Skeletal muscle tissue (tissue), 4 donors: ENCODE results near the gene SHROOM3. TPM values are rescaled to one million over a fixed set of nuclear protein-coding genes. Genes with fewer than 3 reads are reported as not detected.

Experiments
- H3K27ac ChIP-seq: one replicate; pipeline ENCODE4 v1.7.0; 2013; ENCODE audit warnings: mild to moderate bottlenecking, low read depth, low read length, inconsistent platforms
- H3K27me3 ChIP-seq, 3 donors: one replicate each; pipeline ENCODE4 v1.7.0; 2013; ENCODE audit warnings: low read length in 3 of 3; ENCODE audit not compliant: control insufficient read depth in 3 of 3, insufficient read depth in 3 of 3
- H3K36me3 ChIP-seq, 3 donors: one replicate each; pipeline ENCODE4 v1.7.0; 2013; ENCODE audit warnings: low read length in 3 of 3; ENCODE audit not compliant: control insufficient read depth in 3 of 3, insufficient read depth in 3 of 3
- H3K4me1 ChIP-seq, 3 donors: one replicate each; pipeline ENCODE4 v1.7.0; 2013; ENCODE audit warnings: low read length in 3 of 3, mild to moderate bottlenecking in 3 of 3; ENCODE audit not compliant: control insufficient read depth in 3 of 3, insufficient read depth in 3 of 3
- H3K4me3 ChIP-seq, 3 donors: one replicate each; pipeline ENCODE4 v1.7.0; 2013; ENCODE audit warnings: low read length in 3 of 3
- H3K9ac ChIP-seq, 3 donors: one replicate each; pipeline ENCODE4 v1.7.0; 2013; ENCODE audit warnings: low read length in 3 of 3, mild to moderate bottlenecking in 3 of 3, moderate library complexity in 2 of 3, low read depth in 1 of 3
- H3K9me3 ChIP-seq, 3 donors: one replicate each; pipeline ENCODE4 v1.7.0; 2013; ENCODE audit warnings: low read length in 3 of 3; ENCODE audit not compliant: control insufficient read depth in 3 of 3
- total RNA-seq: library from RNA; depleted of rRNA; stranded (reverse); fragments of >200 nt; gene quantifications from one replicate; pipeline ENCODE4 v1.2.3, GENCODE V29; 2014
- donor health status: Osteomylitis.

SHROOM3 gene
- total RNA-seq, 1 donor from 2014 or later = 21.4 TPM

DNA sequence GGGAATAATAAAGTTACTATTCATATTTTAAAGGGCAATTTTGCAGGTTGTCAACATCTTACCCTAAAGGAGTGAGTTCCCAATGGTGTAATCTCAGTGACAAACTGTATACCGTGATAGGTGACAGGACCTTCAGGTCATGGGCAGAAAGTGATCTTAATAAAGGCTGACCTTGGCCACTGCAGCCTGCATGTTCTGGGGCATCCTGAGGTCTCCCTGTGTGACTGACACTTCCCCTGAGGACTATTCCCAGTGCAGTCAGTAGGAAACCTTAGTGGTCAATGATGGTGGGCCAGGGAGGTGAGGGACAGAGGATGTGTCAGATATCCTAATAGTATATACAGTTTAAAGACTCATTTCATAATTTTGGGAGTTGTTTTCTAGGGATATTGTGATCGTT, 137.2 kb downstream of the SHROOM3 start:
- Histone ChIP-seq H3K4me3 (no peak overlapping the region), H3K27me3 (no peaks in the 10 kb centered on the region), H3K36me3 (no peaks in the 10 kb centered on the region), H3K9ac (no peak overlapping the region), H3K27ac (no peak overlapping the region), H3K4me1 (peaks cover 0 to 9% (median 7%) of the 10 kb centered on the region in 3 donors), H3K9me3 (no peaks in the 10 kb centered on the region)

DNA sequence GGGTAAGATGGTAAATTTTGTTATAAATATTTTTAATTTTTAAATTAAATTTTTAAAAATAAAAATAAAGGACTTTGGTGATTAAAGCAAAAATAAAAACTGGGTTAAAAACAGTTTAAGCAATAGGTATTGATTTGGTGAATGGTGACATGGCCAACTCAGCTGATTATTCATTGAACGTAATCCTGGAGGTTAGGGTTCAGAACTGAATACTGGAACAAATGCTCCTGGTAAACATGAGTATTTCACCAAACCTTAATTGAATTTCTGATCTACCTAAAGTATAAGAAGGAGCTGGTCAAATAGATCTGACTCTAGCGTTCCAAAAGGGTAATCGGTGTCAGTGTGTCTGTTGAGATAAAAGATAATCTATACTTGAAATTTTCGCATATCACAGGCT, 141.8 kb downstream of the SHROOM3 start:
- H3K4me1 ChIP-seq = no peaks in the 10 kb centered on the region
- H3K4me3 ChIP-seq = no peak overlapping the region
- H3K9me3 ChIP-seq = no peaks in the 10 kb centered on the region
- H3K27ac ChIP-seq = no peak overlapping the region
- no peak overlapping the region for H3K9ac ChIP-seq
- no peaks in the 10 kb centered on the region for H3K27me3 ChIP-seq
- no peaks in the 10 kb centered on the region for H3K36me3 ChIP-seq

DNA sequence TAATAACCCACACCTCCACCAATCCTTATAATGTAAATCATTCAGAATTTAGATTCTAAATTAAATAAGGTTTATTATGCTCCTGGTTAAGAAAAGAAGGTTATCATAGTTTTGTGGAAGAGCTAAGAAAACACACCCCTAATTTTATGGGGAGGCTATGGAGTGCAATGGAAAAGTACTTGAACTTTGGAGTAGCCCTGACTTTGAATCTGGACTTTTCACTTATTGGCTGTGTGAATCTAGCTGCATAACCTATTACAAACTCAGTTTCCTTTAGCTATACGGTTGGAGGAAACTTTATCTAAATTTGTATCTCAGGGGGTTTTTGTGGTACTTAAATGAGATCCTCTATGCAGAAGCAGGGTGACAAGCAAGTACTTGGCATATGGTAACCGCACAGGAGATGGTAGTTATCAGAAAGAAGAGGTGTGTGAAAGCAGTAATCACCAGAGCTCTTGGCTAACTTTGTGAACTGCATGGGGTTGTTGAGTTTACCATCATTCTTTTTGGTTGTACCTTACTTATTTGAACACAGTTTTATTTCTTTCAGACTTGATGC, 143.1 kb downstream of the SHROOM3 start:
- no peaks in the 10 kb centered on the region for H3K36me3 ChIP-seq

DNA sequence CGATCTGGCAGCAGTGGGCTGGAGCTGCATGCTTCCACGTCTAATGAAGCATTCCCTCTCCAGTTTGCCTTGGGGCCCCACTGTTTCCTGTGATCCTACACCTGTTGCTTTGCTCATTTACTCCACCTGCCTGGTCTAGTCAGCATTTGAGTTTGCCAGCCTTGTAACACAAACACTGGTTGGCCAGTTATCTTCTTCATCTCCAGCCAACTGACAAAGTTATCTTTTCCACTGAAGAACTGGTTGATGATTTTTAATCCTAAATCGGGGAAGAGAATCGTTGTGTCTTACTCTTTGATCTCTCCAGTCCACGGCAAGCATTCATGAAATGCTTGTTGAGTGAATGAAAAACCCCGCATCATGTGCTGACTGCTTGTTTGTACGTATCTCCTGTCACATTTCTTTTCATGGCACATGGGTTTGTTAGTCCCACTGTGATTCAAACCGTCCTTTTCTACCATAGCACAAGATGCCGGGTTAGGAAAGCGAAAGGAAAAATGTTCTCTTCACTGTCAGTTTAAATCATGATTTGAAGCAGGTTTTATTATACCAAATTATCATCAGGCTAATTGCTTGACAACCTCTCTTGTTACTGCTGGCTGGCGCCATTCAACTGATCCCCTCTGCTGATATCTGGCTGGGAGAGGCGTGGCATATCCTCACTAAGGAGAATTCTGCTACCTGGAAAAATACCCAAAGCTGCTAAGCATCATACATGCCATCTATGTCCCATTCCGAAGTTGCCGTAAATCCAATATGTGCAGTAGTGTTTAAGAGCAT, 144.8 kb downstream of the SHROOM3 start:
- Histone ChIP-seq H3K36me3 (no peaks in the 10 kb centered on the region), H3K9ac (no peak overlapping the region), H3K27me3 (no peaks in the 10 kb centered on the region), H3K9me3 (no peaks in the 10 kb centered on the region), H3K27ac (no peak overlapping the region), H3K4me3 (no peak overlapping the region), H3K4me1 (no peaks in the 10 kb centered on the region)

More for the DNA sequence above, 143.1 kb downstream of the SHROOM3 start:
- H3K9me3 ChIP-seq = no peaks in the 10 kb centered on the region
- no peak overlapping the region for H3K4me3 ChIP-seq
- H3K27ac ChIP-seq = no peak overlapping the region
- H3K9ac ChIP-seq = no peak overlapping the region
- H3K4me1 ChIP-seq = no peaks in the 10 kb centered on the region
- no peaks in the 10 kb centered on the region for H3K27me3 ChIP-seq

DNA sequence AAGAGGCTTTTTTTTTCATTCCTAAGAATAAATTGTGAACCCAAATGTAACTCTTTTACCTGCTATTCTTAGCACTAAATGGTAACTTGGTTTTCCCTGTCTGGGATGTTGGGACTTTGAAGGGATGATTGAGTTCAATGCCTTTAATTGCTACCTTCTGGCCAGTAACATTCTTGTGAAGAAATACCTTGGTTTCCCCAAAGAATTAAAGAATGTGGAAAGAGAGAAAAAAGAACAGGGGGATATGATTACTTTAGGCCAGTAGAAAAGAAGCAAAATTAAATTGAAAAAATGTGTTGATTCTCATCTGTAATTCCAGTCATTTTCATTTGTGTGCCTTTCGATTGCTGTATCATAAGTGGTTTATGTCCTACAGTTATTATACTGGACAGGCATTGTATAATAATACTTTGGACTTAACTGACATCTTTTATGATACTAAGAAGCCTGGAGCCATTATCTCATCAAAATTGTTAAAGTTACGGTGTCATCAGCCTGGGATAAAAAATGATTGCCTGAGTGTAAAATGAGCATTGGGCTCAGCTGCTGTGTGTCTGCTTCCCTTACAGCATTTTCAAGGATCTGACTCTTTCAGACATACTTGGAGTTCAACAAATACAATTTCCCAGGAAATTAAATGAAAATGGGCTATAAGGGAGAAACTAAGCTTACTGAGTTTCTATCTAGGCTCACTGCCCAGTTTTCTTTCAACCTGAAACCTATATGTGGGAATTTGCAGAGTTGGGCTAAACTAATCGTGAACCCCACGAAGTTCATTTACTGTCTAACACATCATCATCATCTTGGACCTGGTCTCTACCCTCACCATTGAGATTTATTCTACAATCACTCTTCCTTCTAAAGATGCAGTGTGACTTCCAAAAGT, 146.3 kb downstream of the SHROOM3 start:
- Histone ChIP-seq H3K9me3 (no peaks in the 10 kb centered on the region), H3K27ac (no peak overlapping the region), H3K36me3 (no peaks in the 10 kb centered on the region), H3K9ac (no peak overlapping the region), H3K4me3 (no peak overlapping the region), H3K4me1 (peaks cover 0 to 3% (median 0%) of the 10 kb centered on the region in 3 donors), H3K27me3 (no peaks in the 10 kb centered on the region)

DNA sequence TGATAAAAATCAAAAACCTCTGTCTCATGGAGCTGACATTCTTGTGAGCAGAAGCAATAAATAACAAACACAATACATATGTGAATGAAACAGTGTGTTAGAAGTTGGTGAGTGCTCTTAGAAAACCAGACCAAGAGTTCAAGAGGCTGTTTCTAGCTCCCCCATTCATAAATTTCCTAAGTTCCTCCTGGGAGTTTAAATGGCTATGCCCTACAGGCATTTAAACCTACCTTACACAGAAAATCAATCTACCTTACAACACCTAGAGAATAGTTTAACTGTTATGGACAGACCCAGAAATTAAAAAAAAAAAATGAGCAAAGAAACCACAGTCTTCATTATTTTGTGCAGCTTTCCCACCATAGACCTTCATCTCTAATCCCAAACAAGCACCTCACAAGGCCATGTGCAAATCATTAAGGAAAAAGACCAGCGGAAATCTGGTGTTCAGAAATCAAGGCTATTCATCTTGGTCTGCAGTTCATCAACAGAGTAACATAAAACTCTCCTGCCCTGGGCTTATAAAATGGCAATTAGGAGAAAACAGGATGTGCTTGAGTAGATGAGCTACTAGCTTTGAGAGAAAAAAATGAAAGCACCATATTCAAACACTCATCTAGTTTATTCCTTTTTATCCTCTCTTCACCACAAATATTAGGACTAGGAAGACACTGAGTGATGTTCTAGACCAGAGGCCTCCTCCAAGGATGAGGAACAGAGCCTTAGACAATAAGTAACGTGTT, 147.2 kb downstream of the SHROOM3 start:
- H3K27ac ChIP-seq = no peak overlapping the region

DNA sequence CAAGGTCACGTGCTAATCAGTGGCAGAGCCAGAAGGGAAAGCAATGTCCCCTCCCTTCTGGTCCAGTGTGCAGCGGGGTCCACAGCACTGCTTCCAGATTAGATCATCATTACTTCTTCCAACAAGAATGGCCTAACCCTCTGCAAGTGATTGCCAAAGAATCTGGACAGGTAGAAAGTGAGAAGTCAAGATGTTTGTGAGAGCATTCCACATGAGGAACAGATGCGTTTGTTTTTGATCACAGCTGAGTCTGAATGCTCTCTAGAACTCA, 147.7 kb downstream of the SHROOM3 start:
- H3K9me3 ChIP-seq = no peaks in the 10 kb centered on the region
- no peak overlapping the region for H3K4me3 ChIP-seq
- H3K36me3 ChIP-seq = no peaks in the 10 kb centered on the region
- no peak overlapping the region for H3K27ac ChIP-seq
- no peaks in the 10 kb centered on the region for H3K27me3 ChIP-seq
- H3K4me1 ChIP-seq = peaks cover 0 to 3% (median 0%) of the 10 kb centered on the region in 3 donors
- no peak overlapping the region for H3K9ac ChIP-seq

More for the DNA sequence above, 147.2 kb downstream of the SHROOM3 start:
- Histone ChIP-seq H3K4me1 (peaks cover 0 to 3% (median 0%) of the 10 kb centered on the region in 3 donors), H3K36me3 (no peaks in the 10 kb centered on the region), H3K27me3 (no peaks in the 10 kb centered on the region), H3K9ac (no peak overlapping the region), H3K9me3 (no peaks in the 10 kb centered on the region), H3K4me3 (no peak overlapping the region)

DNA sequence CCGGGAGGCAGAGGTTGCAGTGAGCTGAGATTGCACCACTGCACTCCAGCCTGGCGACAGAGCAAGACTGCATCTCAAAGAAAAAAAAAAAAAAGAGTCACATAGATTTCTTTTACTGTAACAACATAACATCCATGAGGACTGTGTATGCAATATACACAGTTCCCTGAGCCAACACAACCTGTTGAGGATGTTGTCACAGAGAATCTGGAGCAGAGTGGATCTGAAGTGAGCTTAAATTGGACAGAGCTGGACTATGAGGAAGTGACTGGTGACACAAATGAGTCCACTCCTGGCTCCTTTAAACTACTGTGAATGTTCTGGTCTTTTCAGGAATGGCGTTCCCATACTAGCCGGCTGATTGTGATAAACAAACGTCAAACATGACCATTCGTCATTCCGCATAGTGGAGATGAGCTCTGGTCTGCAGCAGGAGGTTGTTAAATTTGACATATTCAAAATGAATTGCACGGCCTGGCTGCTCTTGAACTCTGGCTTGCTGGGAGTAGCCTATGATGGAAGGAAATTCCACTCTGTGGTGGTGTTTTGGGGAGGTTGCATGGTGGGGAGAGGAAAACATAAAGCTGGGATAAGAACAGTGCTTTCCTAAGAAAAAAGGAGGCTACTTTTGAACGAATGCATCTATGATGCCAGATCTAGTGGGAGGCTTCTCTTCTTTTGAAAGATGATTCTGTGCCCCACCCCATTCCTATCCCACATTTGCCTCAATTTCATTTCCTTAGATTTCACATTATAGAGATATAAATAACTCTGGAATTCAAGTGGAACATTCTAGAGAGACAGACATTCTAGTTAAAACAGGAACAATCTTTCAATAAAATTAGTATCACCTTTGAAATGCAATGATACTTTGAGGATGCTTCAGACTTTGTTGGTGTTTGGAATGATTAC, 149.5 kb downstream of the SHROOM3 start:
- no peak overlapping the region for H3K27ac ChIP-seq

DNA sequence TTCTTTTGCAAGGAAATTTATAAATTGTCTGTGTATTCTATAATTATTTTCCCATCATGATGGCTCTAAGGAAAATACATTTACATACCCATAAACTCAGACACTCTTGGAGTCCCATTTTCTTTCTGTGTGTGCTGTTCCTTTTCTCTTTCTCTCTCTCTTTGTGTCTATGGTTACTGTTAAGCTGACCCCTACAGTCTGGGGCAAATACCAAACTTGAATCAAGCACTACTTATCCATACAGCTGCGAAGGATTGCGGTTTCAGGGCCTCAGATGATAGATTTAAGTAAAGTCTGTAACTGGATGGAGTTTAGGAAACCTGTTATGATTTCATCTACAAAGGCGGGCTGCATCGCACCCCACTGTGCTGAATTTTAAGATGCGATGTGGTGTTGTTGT, 150.2 kb downstream of the SHROOM3 start:
- Histone ChIP-seq H3K9ac (no peak overlapping the region), H3K27me3 (peaks cover 0 to 3% (median 0%) of the 10 kb centered on the region in 3 donors), H3K9me3 (no peaks in the 10 kb centered on the region), H3K4me1 (peaks cover 0 to 7% (median 2%) of the 10 kb centered on the region in 3 donors), H3K27ac (no peak overlapping the region), H3K36me3 (no peaks in the 10 kb centered on the region), H3K4me3 (no peak overlapping the region)

More for the DNA sequence above, 149.5 kb downstream of the SHROOM3 start:
- Histone ChIP-seq H3K27me3 (peaks cover 0 to 3% (median 0%) of the 10 kb centered on the region in 3 donors), H3K9ac (no peak overlapping the region), H3K9me3 (no peaks in the 10 kb centered on the region), H3K4me3 (no peak overlapping the region), H3K4me1 (peaks cover 0 to 3% (median 0%) of the 10 kb centered on the region in 3 donors), H3K36me3 (no peaks in the 10 kb centered on the region)
